PC-9 (cell line): ENCODE measurements around the gene MAGEA8. TPM values are rescaled to one million over a fixed set of nuclear protein-coding genes. Genes with fewer than 3 reads are reported as not detected.

Experiments
- BruUV-seq: library from RNA; stranded (reverse); fragments of 400-500 nt; replicated peaks from 2 replicates; lab custom pipeline; 2021; lab: Mats Ljungman, UMichigan
- CTCF ChIA-PET: fragments of 300-600 bp; sonication (Branson Sonifier 250); formaldehyde crosslinking; loops from one replicate; lab custom pipeline; 2022; ENCODE audit warnings: antibody characterized with exemption; lab: Charles Lee
- POLR2A ChIA-PET: fragments of 300-600 bp; sonication (Branson Sonifier 250); formaldehyde crosslinking; loops from one replicate; lab custom pipeline; 2022; ENCODE audit warnings: antibody characterized with exemption; ENCODE audit not compliant: unreplicated experiment; lab: Charles Lee
- DNase-seq, 2 experiments: peaks; one replicate each; pipeline versions ENCODE4 v3.0.0 to v3.0.0-alpha.2; 2015 to 2022; ENCODE audit warnings: mixed read lengths in 1 of 2
- H2AFZ ChIP-seq: fragments of 200-600 bp; sonication (generic); 2 replicates; pipeline ENCODE4 v1.8.1; 2017; ENCODE audit warnings: antibody characterized with exemption
- H3F3A ChIP-seq: fragments of 200-600 bp; sonication (generic); 2 replicates; pipeline ENCODE4 v1.8.1; 2017; ENCODE audit warnings: antibody characterized with exemption, mild to moderate bottlenecking, low read depth; ENCODE audit not compliant: insufficient read depth
- H3K27ac ChIP-seq: fragments of 200-600 bp; sonication (generic); 2 replicates; pipeline ENCODE4 v1.6.1; 2016; ENCODE audit warnings: mixed run types
- H3K27me3 ChIP-seq: fragments of 200-600 bp; sonication (generic); 2 replicates; pipeline ENCODE4 v1.6.1; 2016; ENCODE audit warnings: low read depth, mixed run types; ENCODE audit not compliant: insufficient read depth
- H3K36me3 ChIP-seq: fragments of 200-600 bp; sonication (generic); 2 replicates; pipeline ENCODE4 v1.6.1; 2016; ENCODE audit warnings: low read depth, mixed run types
- H3K4me1 ChIP-seq: fragments of 200-600 bp; sonication (generic); replicated peaks from 2 replicates; pipeline ENCODE4 v1.6.1; 2016; ENCODE audit warnings: mixed run types; ENCODE audit not compliant: insufficient read depth
- H3K4me2 ChIP-seq: fragments of 200-600 bp; sonication (generic); 2 replicates; pipeline ENCODE4 v1.6.1; 2017; ENCODE audit warnings: mixed run types
- H3K4me3 ChIP-seq: fragments of 200-600 bp; sonication (generic); 2 replicates; pipeline ENCODE4 v1.6.1; 2016; ENCODE audit warnings: mixed run types
- H3K79me2 ChIP-seq: fragments of 200-600 bp; sonication (generic); 2 replicates; pipeline ENCODE4 v1.6.1; 2017; ENCODE audit warnings: low read depth, mixed run types
- H3K9me2 ChIP-seq: fragments of 200-600 bp; sonication (generic); 2 replicates; pipeline ENCODE4 v1.8.1; 2017; ENCODE audit warnings: mild to moderate bottlenecking; ENCODE audit not compliant: insufficient read depth
- H3K9me3 ChIP-seq: fragments of 200-600 bp; sonication (generic); 2 replicates; pipeline ENCODE4 v1.8.1; 2016; ENCODE audit warnings: low read depth; ENCODE audit not compliant: insufficient read depth
- H4K20me1 ChIP-seq: fragments of 200-600 bp; sonication (generic); 2 replicates; pipeline ENCODE4 v1.8.1; 2017; ENCODE audit not compliant: insufficient read depth
- EZH2 ChIP-seq: fragments of 200-600 bp; sonication (generic); IDR thresholded peaks from 2 replicates; pipeline ENCODE4 v1.8.0; 2017; ENCODE audit warnings: antibody characterized with exemption, low read depth
- intact Hi-C: fragments of 100-400 bp; cut with micrococcal nuclease; formaldehyde crosslinking; loops from one replicate; pipeline ENCODE4 v1.10.0; 2022; ENCODE audit not compliant: unreplicated experiment
- total RNA-seq: library from RNA; stranded (reverse); gene quantifications from 2 replicates; pipeline ENCODE4 v1.2.3, GENCODE V29; 2021
- TF ChIP-seq, protein P1 (sequence below): fragments of 200-600 bp; sonication (generic); conservative IDR thresholded peaks from 2 replicates; pipeline ENCODE4 v1.6.1; 2017; ENCODE audit warnings: mixed run types, antibody characterized with exemption, mild to moderate bottlenecking, moderate library complexity

The MAGEA8 gene
- total RNA-seq, 1 experiment from 2014 or later, result not detected

- no peaks in the 10 kb centered on the region for H3F3A ChIP-seq
- no peaks in the 10 kb centered on the region for H4K20me1 ChIP-seq
- H3K4me2 ChIP-seq, result no peak overlapping the region
- no peaks in the 10 kb centered on the region for H3K4me1 ChIP-seq
- ChIA-PET POLR2A (no interaction called here), CTCF (no interaction called here)
- H3K27ac ChIP-seq, result no peak overlapping the region
- H3K9me2 ChIP-seq, result no peaks in the 10 kb centered on the region; the same call in 1 of the 2 replicates
- H3K36me3 ChIP-seq, result no peaks in the 10 kb centered on the region
- TF ChIP-seq, protein P1, sequence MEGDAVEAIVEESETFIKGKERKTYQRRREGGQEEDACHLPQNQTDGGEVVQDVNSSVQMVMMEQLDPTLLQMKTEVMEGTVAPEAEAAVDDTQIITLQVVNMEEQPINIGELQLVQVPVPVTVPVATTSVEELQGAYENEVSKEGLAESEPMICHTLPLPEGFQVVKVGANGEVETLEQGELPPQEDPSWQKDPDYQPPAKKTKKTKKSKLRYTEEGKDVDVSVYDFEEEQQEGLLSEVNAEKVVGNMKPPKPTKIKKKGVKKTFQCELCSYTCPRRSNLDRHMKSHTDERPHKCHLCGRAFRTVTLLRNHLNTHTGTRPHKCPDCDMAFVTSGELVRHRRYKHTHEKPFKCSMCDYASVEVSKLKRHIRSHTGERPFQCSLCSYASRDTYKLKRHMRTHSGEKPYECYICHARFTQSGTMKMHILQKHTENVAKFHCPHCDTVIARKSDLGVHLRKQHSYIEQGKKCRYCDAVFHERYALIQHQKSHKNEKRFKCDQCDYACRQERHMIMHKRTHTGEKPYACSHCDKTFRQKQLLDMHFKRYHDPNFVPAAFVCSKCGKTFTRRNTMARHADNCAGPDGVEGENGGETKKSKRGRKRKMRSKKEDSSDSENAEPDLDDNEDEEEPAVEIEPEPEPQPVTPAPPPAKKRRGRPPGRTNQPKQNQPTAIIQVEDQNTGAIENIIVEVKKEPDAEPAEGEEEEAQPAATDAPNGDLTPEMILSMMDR, result no peak
- TF ChIP-seq EZH2, result no peak
- H3K9me3 ChIP-seq, result no peaks in the 10 kb centered on the region
- no peaks in the 10 kb centered on the region for H3K27me3 ChIP-seq
- no peak overlapping the region for H2AFZ ChIP-seq
- BruUV-seq, result no TSS peak
- H3K79me2 ChIP-seq, result no peaks in the 10 kb centered on the region
- intact Hi-C loops, result no loop called here
- DNase-seq, result peak in 1 of 2 experiments; percentile 3
- H3K4me3 ChIP-seq, result no peak overlapping the region
These were observed 10.1 kb upstream of the MAGEA8 start for GRCh38 chrX:149870840-149871239.

GRCh38 chrX:149871433-149871832 lies 9.6 kb upstream of the MAGEA8 start:
- BruUV-seq, result no TSS peak
- Histone ChIP-seq H4K20me1 (no peaks in the 10 kb centered on the region), H3K9me2 (no peaks in the 10 kb centered on the region; the same call in 1 of the 2 replicates), H3K9me3 (no peaks in the 10 kb centered on the region), H3K4me1 (0 out of 2 replicates have a peak, but pooled peaks cover 3% of the 10 kb centered on the region), H3K36me3 (no peaks in the 10 kb centered on the region), H3K4me2 (no peak overlapping the region), H3K27me3 (no peaks in the 10 kb centered on the region), H3K4me3 (no peak overlapping the region), H3K27ac (no peak overlapping the region), H3F3A (no peaks in the 10 kb centered on the region), H2AFZ (no peak overlapping the region), H3K79me2 (no peaks in the 10 kb centered on the region)
- ChIA-PET POLR2A (no interaction called here), CTCF (no interaction called here)
- intact Hi-C loops, result no loop called here
- TF ChIP-seq EZH2, result no peak
- TF ChIP-seq, protein P1, result no peak
- peak in 1 of 2 experiments; percentile 2 for DNase-seq

- no peak for TF ChIP-seq EZH2
- TF ChIP-seq, protein P1, result peak; percentile 71
- no peak overlapping the region for H3K4me2 ChIP-seq
- no peak overlapping the region for H3K27ac ChIP-seq
- no peaks in the 10 kb centered on the region for H3K27me3 ChIP-seq
- H2AFZ ChIP-seq, result no peak overlapping the region
- 0 out of 2 replicates have a peak, but pooled peaks cover 8% of the 10 kb centered on the region for H3K4me1 ChIP-seq
- BruUV-seq, result no TSS peak
- no peaks in the 10 kb centered on the region for H3F3A ChIP-seq
- no peaks in the 10 kb centered on the region for H4K20me1 ChIP-seq
- intact Hi-C loops, result no loop called here
- H3K79me2 ChIP-seq, result no peaks in the 10 kb centered on the region
- H3K9me3 ChIP-seq, result no peaks in the 10 kb centered on the region
- ChIA-PET POLR2A (no interaction called here), CTCF (no interaction called here)
- no peaks in the 10 kb centered on the region for H3K36me3 ChIP-seq
- DNase-seq, result peak; percentile 26 to 34
- no peaks in the 10 kb centered on the region; the same call in 1 of the 2 replicates for H3K9me2 ChIP-seq
- no peak overlapping the region for H3K4me3 ChIP-seq
These were observed 9.0 kb upstream of the MAGEA8 start for GRCh38 chrX:149871940-149872339.
